T follicular helper cell (primary cell): ENCODE results near the gene KRT4.

Source experiments
- DNase-seq: peaks from one replicate; pipeline ENCODE4 v3.0.0-alpha.2; 2020; ENCODE audit warnings: low read depth

KRT4 gene

GRCh38 chr12:52792185-52793029 is 21.5 kb downstream of the KRT4 start:
- DNase-seq, result no peak

DNA sequence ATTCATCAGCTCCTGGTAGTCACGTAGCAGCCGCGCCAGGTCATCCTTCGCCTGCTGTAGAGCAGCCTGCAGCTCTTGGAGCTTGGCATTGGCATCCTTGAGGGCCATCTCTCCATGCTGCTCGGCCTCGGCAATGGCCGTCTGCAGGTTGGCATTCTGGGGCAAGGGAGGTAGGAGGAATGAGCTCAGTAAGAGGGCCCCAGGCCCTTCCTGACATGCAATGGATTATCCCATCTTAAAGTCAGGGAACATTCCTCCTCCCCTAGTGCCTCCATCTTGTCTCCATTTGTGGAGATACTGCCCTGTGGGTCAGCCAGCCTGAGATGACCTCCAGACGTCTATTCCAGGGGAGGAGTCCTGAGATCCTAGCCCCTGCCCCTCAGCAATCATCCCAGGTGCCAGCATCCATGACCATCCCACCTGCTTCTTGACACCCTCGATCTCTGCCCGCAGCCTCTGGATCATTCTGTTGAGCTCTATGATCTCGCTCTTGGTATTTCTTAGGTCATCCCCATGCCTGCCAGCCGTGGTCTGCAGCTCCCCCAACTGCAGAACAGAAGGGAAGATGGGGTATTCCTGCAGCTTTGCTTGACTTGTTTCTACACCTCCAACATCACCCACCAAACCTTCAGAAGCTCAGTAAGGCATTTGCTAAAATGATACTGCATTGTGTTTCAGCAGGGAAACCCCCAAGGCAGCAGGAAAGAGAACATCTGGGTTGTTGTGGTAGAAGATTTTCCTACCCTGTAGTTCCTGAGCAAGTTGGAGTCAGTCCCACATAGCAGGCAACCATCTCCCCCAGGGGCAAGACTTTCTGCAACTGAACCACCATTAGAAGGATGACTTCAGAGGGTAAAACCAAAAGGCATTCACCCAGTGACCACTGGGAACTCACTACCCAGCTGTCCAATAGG is 22.4 kb downstream of the KRT4 start:
- no peak for DNase-seq

DNA sequence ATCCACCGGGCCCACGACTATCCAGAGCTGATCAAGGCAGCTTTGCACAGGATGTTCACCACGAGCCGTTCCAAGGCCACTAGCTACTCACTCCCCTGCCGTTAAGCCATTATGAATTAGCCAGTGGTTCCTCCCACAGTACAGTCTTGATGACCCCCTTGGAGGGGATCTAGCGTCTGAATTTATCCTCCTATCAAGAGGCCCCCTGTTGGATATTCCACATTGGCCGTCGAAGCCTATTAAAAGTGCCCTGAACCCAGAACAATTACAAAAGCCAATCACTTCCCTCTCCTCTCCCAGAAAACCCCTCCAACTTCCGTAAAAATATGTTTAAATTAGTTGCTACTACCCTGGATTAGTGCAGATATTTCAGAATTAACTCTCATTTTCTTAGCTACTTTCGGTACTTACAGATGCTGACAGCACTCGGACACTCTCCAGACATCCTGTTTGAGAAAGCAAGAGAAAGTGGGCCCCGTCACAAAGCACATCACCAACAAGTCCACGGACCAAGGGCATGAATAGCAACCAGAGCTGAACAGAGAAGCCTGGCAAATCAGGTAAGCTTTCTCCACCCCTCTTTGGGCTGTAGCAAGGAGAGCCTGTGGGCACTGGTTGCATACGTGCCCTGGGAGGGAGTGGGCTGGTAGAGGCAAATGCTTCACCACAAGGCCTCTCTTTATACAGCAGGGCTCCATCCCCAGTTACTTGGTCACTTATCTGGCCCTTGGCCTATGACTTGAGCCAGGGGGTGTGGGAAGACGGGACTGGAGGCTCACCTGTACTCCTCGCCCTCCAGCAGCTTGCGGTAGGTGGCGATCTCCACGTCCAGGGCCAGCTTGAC is 23.3 kb downstream of the KRT4 start:
- DNase-seq, result no peak

DNA sequence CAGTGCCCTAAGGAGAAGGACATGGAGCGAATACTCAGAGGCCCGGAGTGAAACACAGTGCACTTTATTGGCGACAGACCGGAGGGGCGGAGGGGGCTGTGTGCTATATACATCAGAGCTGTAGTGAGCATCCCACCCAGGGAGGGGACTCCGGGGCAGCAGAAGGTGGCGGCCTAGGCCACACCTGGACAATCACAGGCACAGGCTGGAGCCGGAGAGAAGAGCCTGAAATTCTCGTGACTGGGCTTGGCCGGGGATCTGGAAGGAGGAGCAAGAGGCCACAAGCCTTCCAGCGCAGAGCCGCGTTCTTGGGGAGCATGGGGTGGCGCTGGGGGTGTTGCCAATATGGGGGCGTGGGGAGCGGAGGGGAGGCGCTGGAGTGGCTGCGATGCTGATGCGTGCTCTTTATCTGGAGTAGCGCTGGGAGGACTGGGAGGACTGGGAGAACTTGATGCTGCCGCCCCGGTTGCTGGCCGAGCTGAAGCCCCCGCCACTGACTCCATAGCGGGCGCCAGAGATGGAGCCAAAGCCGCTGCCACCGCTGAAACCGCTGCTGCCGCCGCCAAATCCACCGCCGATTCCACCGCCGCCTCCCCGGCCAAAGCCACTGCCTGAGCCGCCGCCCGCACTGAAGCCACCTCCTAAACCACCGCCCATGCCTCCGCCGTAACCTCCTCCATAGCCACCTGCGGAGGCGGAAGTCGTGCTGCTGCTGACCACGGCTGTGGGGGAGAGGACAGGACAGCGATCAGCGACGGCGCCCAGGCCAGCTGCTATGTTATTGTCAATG is 24.1 kb downstream of the KRT4 start:
- no peak for DNase-seq

- DNase-seq, result no peak
These were observed 24.9 kb downstream of the KRT4 start for GRCh38 chr12:52788876-52789636.

GRCh38 chr12:52788192-52788875 is 25.6 kb downstream of the KRT4 start:
- no peak for DNase-seq

- DNase-seq, result no peak
These were observed 26.4 kb downstream of the KRT4 start for GRCh38 chr12:52787324-52788191.

GRCh38 chr12:52784909-52785308 is 29.0 kb downstream of the KRT4 start:
- DNase-seq, result no peak

DNA sequence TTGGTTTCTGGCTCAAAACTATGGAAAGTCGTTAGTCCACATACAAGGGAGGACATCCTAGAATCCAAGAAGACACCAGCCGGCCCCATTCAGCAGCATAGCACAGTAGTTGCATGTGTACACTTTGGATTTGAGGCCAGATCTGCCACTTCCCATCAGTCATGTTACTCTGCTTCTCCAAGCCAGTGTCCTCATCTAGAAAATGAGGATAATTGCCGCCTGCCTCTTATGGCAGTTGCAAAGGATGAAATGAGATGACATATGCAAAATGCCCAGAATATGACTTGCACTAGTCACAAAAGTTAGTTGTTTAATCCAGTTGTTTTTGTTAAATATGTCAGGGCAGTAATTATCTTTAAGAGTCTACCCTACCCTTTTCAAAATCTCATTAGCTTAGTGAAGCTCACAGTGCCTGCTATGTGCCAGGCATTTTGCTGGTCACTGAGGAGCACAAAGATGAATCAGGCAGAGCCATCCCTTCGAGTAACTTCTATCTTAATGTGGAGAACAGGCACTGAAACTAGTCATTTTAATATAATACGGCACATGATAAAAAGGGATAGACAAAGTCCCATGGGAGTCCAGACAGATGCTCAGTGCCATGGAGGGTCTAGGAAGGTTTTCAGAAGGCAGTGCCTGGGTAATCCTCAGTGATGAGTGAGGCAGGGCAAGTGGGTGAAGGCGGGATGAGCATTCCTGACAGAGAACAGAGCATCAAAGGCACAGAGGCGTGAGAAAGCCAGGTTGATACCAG is 30.2 kb downstream of the KRT4 start:
- no peak for DNase-seq

DNA sequence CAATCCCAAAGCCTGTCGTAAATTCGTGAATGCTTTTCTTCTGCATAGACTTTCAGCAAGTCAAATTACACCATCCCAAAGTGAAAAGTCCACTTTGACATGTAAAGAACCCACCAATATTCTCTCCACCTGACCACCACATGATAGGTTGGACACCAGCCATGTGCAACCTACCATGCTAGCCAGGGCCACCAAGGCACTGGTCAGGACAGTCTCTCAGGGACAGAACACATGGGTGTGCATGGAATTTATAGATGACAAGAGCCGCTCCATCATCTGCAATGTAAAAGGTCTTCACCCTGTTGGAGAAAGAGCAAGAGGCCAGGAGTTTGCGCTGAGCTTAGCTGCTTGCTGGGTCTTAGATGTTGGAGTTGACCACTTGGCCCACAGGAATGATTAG is 31.4 kb downstream of the KRT4 start:
- DNase-seq, result no peak

DNA sequence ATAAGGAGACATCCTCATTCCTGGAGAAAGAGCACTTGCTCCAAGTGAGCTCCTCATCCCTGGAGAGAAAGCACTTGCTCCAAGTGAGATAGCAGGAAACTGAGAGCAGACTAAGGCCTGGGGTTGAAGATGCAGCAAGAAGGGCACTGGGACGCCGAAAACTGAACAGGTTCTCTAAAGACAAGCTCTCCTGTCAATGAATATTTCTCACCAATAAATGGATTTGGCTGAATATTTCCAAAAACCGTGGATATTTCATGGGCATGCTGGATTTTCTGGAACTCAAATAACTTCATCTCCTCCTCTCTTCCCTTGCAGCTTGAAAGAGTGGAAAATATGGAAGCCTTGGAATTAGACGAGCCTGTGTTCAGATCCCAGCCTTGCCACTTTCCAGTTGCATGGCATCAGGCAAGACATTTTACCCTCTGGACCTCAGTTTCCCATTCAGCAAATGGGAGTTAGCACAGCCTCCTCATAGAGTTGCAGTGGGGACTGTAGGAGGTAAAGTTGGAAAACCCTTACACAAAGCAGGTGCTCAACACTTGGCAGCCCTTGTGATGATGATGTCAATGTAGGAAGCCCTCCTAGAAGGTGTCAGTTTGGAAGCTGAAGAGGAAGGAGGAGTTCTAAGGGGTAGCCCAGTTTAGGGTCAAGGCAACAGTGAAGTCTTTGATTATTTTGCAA is 32.4 kb downstream of the KRT4 start:
- no peak for DNase-seq

DNA sequence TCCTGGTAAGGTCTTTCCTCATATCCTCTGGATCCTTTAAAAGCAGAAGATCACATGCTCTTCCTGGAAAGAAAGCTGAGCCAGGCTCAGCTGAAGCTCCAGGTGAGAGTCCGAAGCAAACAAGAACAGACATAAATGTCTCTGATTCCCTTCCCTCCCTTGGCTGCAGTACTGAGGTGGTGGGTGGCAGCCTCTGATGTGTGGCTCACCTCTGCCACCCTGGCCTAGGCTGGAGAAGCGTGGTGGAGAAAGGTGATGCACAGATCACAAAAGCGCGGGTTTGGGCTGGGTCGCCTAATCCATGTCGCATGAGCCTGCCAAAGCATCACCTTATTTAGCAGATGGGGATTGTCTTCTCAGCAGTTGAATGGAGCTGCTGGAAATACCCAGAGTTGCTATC is 34.0 kb downstream of the KRT4 start:
- DNase-seq, result no peak

DNA sequence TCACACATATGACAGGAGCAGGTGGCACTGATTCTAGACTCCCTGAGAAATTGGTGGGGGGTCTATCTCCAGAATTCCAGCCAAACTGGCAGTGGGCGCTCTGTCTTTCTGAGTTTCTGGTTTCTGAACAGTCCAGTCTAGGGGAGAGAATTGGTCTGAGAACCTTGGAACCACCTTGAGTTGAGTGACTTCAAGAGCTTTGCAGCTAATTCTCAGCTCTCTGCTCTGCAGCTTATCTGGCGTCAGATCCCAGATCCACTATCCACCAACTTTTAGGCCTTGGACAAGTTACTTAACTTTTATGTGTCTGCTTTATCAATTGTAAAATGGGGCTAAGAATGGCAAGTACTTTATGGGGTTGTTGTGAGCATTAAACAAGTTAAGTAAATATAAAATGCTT is 35.1 kb downstream of the KRT4 start:
- DNase-seq, result no peak

- no peak for DNase-seq
These were observed 36.4 kb downstream of the KRT4 start for GRCh38 chr12:52777566-52777965.

GRCh38 chr12:52776913-52777395 is 37.0 kb downstream of the KRT4 start, which contains the start of gene KRT76:
Gene KRT76 (minus strand): TSS chr12:52777345. CDS start chr12:52777291, 54 bp downstream.
- DNase-seq, result no peak

DNA sequence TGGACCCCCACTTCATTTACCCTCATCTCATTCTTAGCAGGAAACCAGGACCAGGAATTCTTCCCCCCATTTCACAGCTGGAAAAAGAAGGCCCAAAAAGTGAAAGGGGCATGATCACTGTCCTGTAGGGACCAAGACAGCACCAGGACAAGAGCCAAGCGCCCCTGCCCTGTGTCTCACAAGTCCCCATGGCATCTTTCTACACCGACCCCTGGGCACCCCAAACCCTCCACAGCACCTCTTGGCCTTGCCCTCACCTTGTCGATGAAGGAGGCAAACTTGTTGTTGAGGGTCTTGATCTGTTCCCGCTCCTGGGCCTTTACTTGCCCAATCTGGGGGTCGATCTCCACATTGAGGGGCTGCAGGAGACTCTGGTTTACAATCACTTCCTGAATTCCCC is 37.5 kb downstream of the KRT4 start:
- DNase-seq, result no peak

DNA sequence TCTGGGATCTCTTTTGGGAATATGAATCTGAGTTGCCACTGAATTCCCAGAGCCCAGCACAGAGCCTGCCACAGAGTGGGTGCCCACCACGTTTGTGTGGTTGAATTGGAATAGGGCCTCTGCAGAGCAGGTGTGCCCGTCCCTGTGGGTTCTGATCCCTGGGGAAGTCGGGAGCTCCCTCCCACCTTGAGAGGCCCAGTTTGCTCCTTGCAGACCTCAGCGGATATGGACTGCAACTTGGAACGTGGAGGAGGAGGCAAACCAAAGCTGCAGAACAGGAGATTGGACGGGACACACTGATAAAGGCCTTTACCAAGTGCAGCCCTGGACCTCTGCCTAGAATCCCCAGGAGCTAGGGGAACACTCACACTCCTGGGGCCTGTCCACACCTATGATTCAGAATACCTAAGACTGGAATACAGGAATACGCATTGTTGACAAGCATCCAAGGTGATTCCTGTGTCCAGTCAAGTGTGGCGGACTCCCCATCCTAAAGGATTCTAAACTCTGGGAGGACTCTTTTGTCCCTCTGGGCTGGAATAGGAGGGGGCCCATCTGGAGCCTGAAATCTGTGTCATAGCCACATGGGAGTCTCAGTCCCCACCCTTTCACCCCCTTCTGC is 39.2 kb downstream of the KRT4 start:
- DNase-seq, result no peak
